MM.1S (cell line): Measurements from ENCODE around the gene KL.

Experiments
- CTCF ChIP-seq: fragments of 300-600 bp; sonication (generic); IDR thresholded peaks from 2 replicates; pipeline ENCODE4 v1.5.1; 2016; ENCODE audit warnings: antibody characterized with exemption, low read length, mixed read lengths
- EZH2phosphoT487 ChIP-seq: fragments of 300-600 bp; sonication (generic); IDR thresholded peaks from 2 replicates; pipeline ENCODE4 v1.6.1; 2018; ENCODE audit warnings: antibody characterized with exemption, low read length

DNA sequence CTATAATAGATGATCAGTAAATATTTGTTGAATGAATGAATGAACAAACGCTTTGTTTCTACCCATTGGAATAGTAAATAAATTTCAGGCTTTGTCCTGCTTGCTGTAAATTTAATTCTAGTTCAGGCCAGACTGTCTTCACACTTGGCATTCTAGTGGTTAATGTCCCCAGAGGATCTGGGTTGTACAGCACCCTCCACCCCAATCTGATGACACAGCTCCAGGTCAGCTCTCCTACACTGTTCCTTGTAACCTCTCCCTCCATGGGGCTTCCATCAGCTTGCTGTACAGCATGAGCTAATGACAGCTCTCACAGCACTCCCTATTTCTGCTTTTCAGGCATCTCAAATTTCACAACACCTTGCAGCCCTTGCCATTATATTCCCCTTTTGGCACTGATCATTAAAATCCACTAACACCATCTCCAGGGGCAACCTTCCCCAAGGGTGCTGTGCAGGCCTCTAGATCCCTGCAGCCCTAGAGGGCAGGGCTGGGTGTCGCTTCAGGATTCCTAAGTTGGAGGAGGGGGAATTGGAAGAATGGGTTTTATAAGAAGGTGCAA lies 12.7 kb upstream of the KL start:
- TF ChIP-seq CTCF (no peak), EZH2phosphoT487 (no peak)
